K562 (cell line): Measurements from ENCODE around the gene MRPS26. TPM values are rescaled to one million over a fixed set of nuclear protein-coding genes. Genes with fewer than 3 reads are reported as not detected.
"Not testable (repeated sequence)": the region's sequence is repeated elsewhere in the genome, so short reads cannot be mapped to it uniquely, and the experiment has no call there.

Experiments
- ATAC-seq: fragments of 200-7000 bp; cut with Tn5 transposase; 3 replicates; pipeline ENCODE4 v1.9.1; 2020; ENCODE audit warnings: moderate library complexity
- BruUV-seq: library from RNA; stranded (reverse); fragments of 400-500 nt; replicated peaks from 2 replicates; lab custom pipeline; 2021; lab: Mats Ljungman, UMichigan
- CTCF ChIA-PET: fragments of 300-600 bp; formaldehyde crosslinking; extraction: SDS; loops from one replicate; lab custom pipeline; 2021; ENCODE audit warnings: low intra/inter-chr PET ratio; lab: Yijun Ruan, JAX
- POLR2A ChIA-PET: fragments of 300-600, 350-650 bp; sonication (Branson Sonifier 250); formaldehyde crosslinking; extraction: SDS; loops from one replicate; lab custom pipeline; 2021; ENCODE audit warnings: antibody characterized with exemption, inconsistent platforms; lab: Yijun Ruan, JAX
- DNase-seq, 4 experiments: peaks; one replicate each; pipeline versions ENCODE4 v3.0.0 to v3.0.0-alpha.2; 2011 to 2018; ENCODE audit warnings: low spot score in 3 of 4, mixed read lengths in 3 of 4; ENCODE audit errors: extremely low read depth in 1 of 4
- FAIRE-seq: peaks from 2 replicates; lab custom pipeline; 2011; peaks lifted over from hg19 to GRCh38; lab: Jason Lieb, UNC
- H2AFZ ChIP-seq: 2 replicates; pipeline ENCODE4 v1.6.0; 2011; ENCODE audit warnings: low read depth, low read length, control low read depth, inconsistent platforms
- H3K27ac ChIP-seq: fragments of 200-600 bp; 3 replicates; pipeline ENCODE4 v1.8.0; 2011; ENCODE audit warnings: low read depth, mild to moderate bottlenecking, control low read depth, inconsistent platforms, low read length, moderate library complexity, mixed read lengths; ENCODE audit errors: extremely low read depth
- H3K27me3 ChIP-seq, 2 experiments: fragments of 300-600 bp in 1 of 2; 2 replicates in 1 of 2; 3 replicates in 1 of 2; pipeline versions ENCODE4 v1.6.0 to v1.8.0; 2011; ENCODE audit warnings: inconsistent platforms in 2 of 2, low read length in 2 of 2, mild to moderate bottlenecking in 1 of 2, mixed read lengths in 1 of 2, moderate library complexity in 1 of 2; ENCODE audit not compliant: control insufficient read depth in 2 of 2, insufficient read depth in 2 of 2
- H3K36me3 ChIP-seq: fragments of 300-600 bp; 3 replicates; pipeline ENCODE4 v1.8.0; 2011; ENCODE audit warnings: mild to moderate bottlenecking, low read length, inconsistent platforms; ENCODE audit not compliant: control insufficient read depth, insufficient read depth
- H3K4me1 ChIP-seq, 2 experiments: fragments of 200-600 bp in 1 of 2; replicated peaks in 1 of 2; 2 replicates in 1 of 2; 3 replicates in 1 of 2; pipeline versions ENCODE4 v1.5.1 to v1.8.0; 2011; ENCODE audit warnings: inconsistent platforms in 2 of 2, low read length in 2 of 2, mild to moderate bottlenecking in 1 of 2, mixed read lengths in 1 of 2, moderate library complexity in 1 of 2; ENCODE audit not compliant: control insufficient read depth in 2 of 2, insufficient read depth in 2 of 2
- H3K4me2 ChIP-seq: 2 replicates; pipeline ENCODE4 v1.6.1; 2011; ENCODE audit warnings: low read length, control low read depth, inconsistent platforms, mixed read lengths; ENCODE audit not compliant: insufficient read depth
- H3K4me3 ChIP-seq: fragments of 200-600 bp; sonication (generic), shearing (Covaris generic); 2 replicates; pipeline ENCODE4 v1.5.1; 2016; ENCODE audit warnings: control low read depth, inconsistent platforms
- H3K79me2 ChIP-seq: fragments of 200-600 bp; 3 replicates; pipeline ENCODE4 v1.8.0; 2011; ENCODE audit warnings: low read length, inconsistent platforms; ENCODE audit not compliant: control insufficient read depth, insufficient read depth
- H3K9ac ChIP-seq, 2 experiments: 2 replicates each; pipeline versions ENCODE4 v1.6.0 to v1.6.1; 2011; ENCODE audit warnings: low read depth in 2 of 2, low read length in 2 of 2, control low read depth in 1 of 2, inconsistent platforms in 1 of 2, mild to moderate bottlenecking in 1 of 2, mixed read lengths in 1 of 2; ENCODE audit not compliant: insufficient read depth in 1 of 2
- H3K9me1 ChIP-seq: one replicate; pipeline ENCODE4 v1.6.0; 2011; ENCODE audit warnings: inconsistent platforms, mild to moderate bottlenecking, low read length, moderate library complexity; ENCODE audit not compliant: control insufficient read depth, insufficient read depth
- H3K9me3 ChIP-seq: replicated peaks from 2 replicates; pipeline ENCODE4 v1.5.1; 2011; ENCODE audit warnings: low read depth, low read length, inconsistent platforms; ENCODE audit not compliant: control insufficient read depth, insufficient read depth
- H4K20me1 ChIP-seq: replicated peaks from 2 replicates; pipeline ENCODE4 v1.6.1; 2011; ENCODE audit warnings: low read length, inconsistent platforms, mixed read lengths; ENCODE audit not compliant: control insufficient read depth, insufficient read depth
- MTA1 ChIP-seq: fragments of 450-650 bp; IDR thresholded peaks from 2 replicates; pipeline ENCODE4 v1.6.1; 2017; ENCODE audit warnings: borderline replicate concordance
- NRF1 ChIP-seq, 2 experiments: fragments of 450-650 bp; IDR thresholded peaks in 1 of 2; conservative IDR thresholded peaks in 1 of 2; 2 replicates each; pipeline ENCODE4 v1.6.1; 2014; ENCODE audit warnings: mild to moderate bottlenecking in 2 of 2
- PHB2 ChIP-seq: fragments of 450-650 bp; IDR thresholded peaks from 2 replicates; pipeline ENCODE4 v1.6.1; 2017; ENCODE audit warnings: low read depth
- SPI1 ChIP-seq: IDR thresholded peaks from 2 replicates; pipeline ENCODE4 v1.6.1; 2011; ENCODE audit warnings: low read depth, low read length, control low read depth, borderline replicate concordance
- WGBS: fragments of 100-300 bp; shearing (Covaris generic); methylation state at CpG from one replicate; pipeline ENCODE4 v1.1.6; 2016; ENCODE audit warnings: low coverage, mixed read lengths; ENCODE audit not compliant: insufficient coverage; ENCODE audit errors: missing lambda C conversion rate; 5-methylcytosine and 5-hydroxymethylcytosine counted together
- in situ Hi-C: fragments of 300-500 bp; cut with MboI; formaldehyde crosslinking; loops from 4 replicates; pipeline ENCODE4 v1.15.0; 2018; ENCODE audit warnings: inconsistent platforms, mixed read lengths
- intact Hi-C: fragments of 100-400 bp; cut with micrococcal nuclease; formaldehyde crosslinking; loops from 2 replicates; pipeline ENCODE4 v1.14.2; 2022
- polyA plus RNA-seq, 8 experiments: library from polyadenylated mRNA; depleted of rRNA in 4 of 8; stranded (reverse) in 5 of 8; unstranded in 3 of 8; fragments of >200 nt; fragmentation: Nextera tagmentation in 2 of 8; fragmentation: Illumina TruSeq in 1 of 8; extraction: Ambion mirVana in 2 of 8; extraction: Trizol in 1 of 8; gene quantifications; 2 replicates each; pipeline versions ENCODE4 v1.2.1 to v1.2.3, GENCODE V29; 2011 to 2014; ENCODE audit warnings: inconsistent platforms in 1 of 8, missing spikeins in 1 of 8
- total RNA-seq, 7 experiments: library from RNA; depleted of rRNA in 6 of 7; stranded (reverse); fragments of >200 nt in 6 of 7; fragmentation: Illumina TruSeq in 2 of 7; extraction: Trizol in 2 of 7; gene quantifications; 2 replicates each; pipeline versions ENCODE4 v1.2.1 to v1.2.3, GENCODE V29; 2011 to 2021; ENCODE audit warnings: low replicate concordance in 1 of 7
- TF ChIP-seq, protein P1 (sequence below): fragments of 450-650 bp; IDR thresholded peaks from 2 replicates; pipeline ENCODE4 v1.6.1; 2016; ENCODE audit warnings: borderline replicate concordance

The MRPS26 gene
- total and polyA plus RNA-seq, 9 of the 15 experiments (the other 6 are each of a cell fraction or from before 2014, with no cell fraction given) = 2.7 to 70.5 (median 28.8) TPM

DNA sequence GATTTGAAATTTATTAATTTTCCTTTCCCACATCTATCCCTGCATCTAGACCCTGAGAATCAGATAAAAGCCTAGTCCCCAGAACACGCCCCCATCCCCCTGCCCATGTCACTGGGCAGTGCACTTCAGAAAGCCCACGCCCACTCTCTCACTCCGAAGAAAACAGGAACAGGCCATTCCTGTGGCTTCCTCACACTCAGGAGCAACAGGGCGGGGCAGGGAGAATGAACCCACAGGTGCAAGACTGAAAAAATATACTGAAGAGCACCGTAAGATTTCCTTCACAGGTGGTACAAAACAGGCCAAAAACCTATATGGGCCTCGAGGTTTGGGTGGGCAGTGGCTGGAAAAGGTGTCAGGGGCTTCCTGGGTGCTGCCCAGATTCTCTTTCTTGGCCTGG is 29.0 kb downstream of the MRPS26 start:
- Histone ChIP-seq H2AFZ (no peak overlapping the region), H3K4me1 (peaks cover 17 to 18% of the 10 kb centered on the region in 2 experiments; a peak in 4 of 5 replicates), H3K4me2 (no peak overlapping the region), H3K27ac (no peak overlapping the region), H3K9me1 (no peaks in the 10 kb centered on the region)
- no peak for DNase-seq
- no peak for ATAC-seq
- no TSS peak for BruUV-seq
- intact Hi-C loops = no loop called here
- no peak for FAIRE-seq
- TF ChIP-seq, protein P1, sequence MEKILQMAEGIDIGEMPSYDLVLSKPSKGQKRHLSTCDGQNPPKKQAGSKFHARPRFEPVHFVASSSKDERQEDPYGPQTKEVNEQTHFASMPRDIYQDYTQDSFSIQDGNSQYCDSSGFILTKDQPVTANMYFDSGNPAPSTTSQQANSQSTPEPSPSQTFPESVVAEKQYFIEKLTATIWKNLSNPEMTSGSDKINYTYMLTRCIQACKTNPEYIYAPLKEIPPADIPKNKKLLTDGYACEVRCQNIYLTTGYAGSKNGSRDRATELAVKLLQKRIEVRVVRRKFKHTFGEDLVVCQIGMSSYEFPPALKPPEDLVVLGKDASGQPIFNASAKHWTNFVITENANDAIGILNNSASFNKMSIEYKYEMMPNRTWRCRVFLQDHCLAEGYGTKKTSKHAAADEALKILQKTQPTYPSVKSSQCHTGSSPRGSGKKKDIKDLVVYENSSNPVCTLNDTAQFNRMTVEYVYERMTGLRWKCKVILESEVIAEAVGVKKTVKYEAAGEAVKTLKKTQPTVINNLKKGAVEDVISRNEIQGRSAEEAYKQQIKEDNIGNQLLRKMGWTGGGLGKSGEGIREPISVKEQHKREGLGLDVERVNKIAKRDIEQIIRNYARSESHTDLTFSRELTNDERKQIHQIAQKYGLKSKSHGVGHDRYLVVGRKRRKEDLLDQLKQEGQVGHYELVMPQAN = no peak
- TF ChIP-seq MTA1 (no peak), NRF1 (conservative IDR thresholded peaks at IDR 0.05 in 1 of 2, IDR thresholded peaks at IDR 0.05 in 1 of 2) (0 out of 4 replicates have a peak, but pooled peaks of 1 of the 2 experiments have one; percentile 15), PHB2 (no peak), SPI1 (peak; percentile 84; the same call in 1 of the 2 replicates)
- TF ChIP-seq, all 486 proteins: peak for 2
- WGBS = 22% methylated on average over 5 of the region's 6 CpGs
- Histone ChIP-seq H3K27me3 (no peaks in the 10 kb centered on the region), H3K9me3 (no peaks in the 10 kb centered on the region), H3K4me3 (no peak overlapping the region), H3K79me2 (no peaks in the 10 kb centered on the region), H3K36me3 (no peaks in the 10 kb centered on the region), H3K9ac (no peak overlapping the region), H4K20me1 (no peaks in the 10 kb centered on the region)
- in situ Hi-C loops = no loop called here
- ChIA-PET POLR2A (no interaction called here), CTCF (no interaction called here)

DNA sequence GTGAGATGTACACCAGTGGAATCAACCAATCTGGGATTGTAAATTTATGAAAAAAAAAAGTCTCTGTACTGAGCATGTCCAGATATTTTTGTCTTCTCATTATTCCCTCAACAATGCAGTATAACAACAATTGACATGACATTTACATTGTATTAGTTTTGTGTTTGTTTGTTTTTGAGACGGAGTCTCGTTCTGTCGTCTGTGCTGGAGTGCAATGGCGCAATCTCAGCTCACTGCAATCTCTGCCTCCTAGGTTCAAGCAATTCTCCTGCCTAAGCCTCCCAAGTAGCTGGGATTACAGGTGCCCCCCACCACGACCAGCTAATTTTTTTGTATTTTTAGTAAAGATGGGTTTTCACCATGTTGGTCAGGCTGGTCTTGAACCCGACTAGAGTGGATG is 29.5 kb downstream of the MRPS26 start:
- H3K9ac ChIP-seq, intact Hi-C loops, H3K9me3 ChIP-seq, CTCF ChIA-PET, H3K27me3 ChIP-seq, ATAC-seq, in situ Hi-C loops, H3K9me1 ChIP-seq, H2AFZ ChIP-seq, POLR2A ChIA-PET, H3K4me3 ChIP-seq, H3K36me3 ChIP-seq, DNase-seq, BruUV-seq, H3K27ac ChIP-seq, FAIRE-seq, H3K4me2 ChIP-seq, H4K20me1 ChIP-seq, H3K79me2 ChIP-seq: not testable (repeated sequence)
- WGBS = 70% methylated on average over 6 of the region's 6 CpGs
- H3K4me1 ChIP-seq = peaks cover 17 to 18% of the 10 kb centered on the region in 2 experiments; a peak in 4 of 5 replicates
